SJSA1 (cell line): ENCODE data around the gene CEP131. TPM values are rescaled to one million over a fixed set of nuclear protein-coding genes. Genes with fewer than 3 reads are reported as not detected.

Source experiments
- DNase-seq, 2 experiments: peaks; one replicate each; pipeline ENCODE4 v3.0.0-alpha.2; 2015 to 2020; ENCODE audit warnings: low spot score in 2 of 2, low read depth in 1 of 2
- H3K27ac ChIP-seq: fragments of 250-450 bp; sonication (Bioruptor Pico); 2 replicates; pipeline ENCODE4 v1.5.1; 2020; ENCODE audit warnings: mild to moderate bottlenecking, moderate library complexity
- H3K27me3 ChIP-seq: fragments of 250-450 bp; sonication (Bioruptor Pico); replicated peaks from 2 replicates; pipeline ENCODE4 v1.5.1; 2020; ENCODE audit warnings: mild to moderate bottlenecking, moderate library complexity
- H3K36me3 ChIP-seq: fragments of 250-450 bp; sonication (Bioruptor Pico); 2 replicates; pipeline ENCODE4 v1.5.1; 2020; ENCODE audit warnings: mild to moderate bottlenecking
- H3K4me1 ChIP-seq: fragments of 250-450 bp; sonication (Bioruptor Pico); replicated peaks from 2 replicates; pipeline ENCODE4 v1.6.1; 2021; ENCODE audit warnings: mild to moderate bottlenecking
- H3K4me3 ChIP-seq: fragments of 250-450 bp; sonication (Bioruptor Pico); 2 replicates; pipeline ENCODE4 v1.5.1; 2020; ENCODE audit warnings: mild to moderate bottlenecking
- H3K9me3 ChIP-seq: fragments of 250-450 bp; sonication (Bioruptor Pico); replicated peaks from 2 replicates; pipeline ENCODE4 v1.5.1; 2020; ENCODE audit warnings: mild to moderate bottlenecking
- total RNA-seq: library from RNA; depleted of rRNA; stranded (reverse); fragments of >200 nt; shearing (Covaris generic); gene quantifications from 2 replicates; pipeline ENCODE4 v1.2.3, GENCODE V29; 2014

Gene CEP131
- total RNA-seq, 1 experiment from 2014 or later, result 31.7 TPM

GRCh38 chr17:81217491-81217890 is 5.3 kb downstream of the CEP131 start:
- Histone ChIP-seq H3K4me1 (peaks cover 13% of the 10 kb centered on the region), H3K4me3 (no peak overlapping the region), H3K36me3 (peaks cover 18% of the 10 kb centered on the region; the same call in 1 of the 2 replicates), H3K27ac (no peak overlapping the region), H3K27me3 (no peaks in the 10 kb centered on the region), H3K9me3 (no peaks in the 10 kb centered on the region)
- no peak for DNase-seq

DNA sequence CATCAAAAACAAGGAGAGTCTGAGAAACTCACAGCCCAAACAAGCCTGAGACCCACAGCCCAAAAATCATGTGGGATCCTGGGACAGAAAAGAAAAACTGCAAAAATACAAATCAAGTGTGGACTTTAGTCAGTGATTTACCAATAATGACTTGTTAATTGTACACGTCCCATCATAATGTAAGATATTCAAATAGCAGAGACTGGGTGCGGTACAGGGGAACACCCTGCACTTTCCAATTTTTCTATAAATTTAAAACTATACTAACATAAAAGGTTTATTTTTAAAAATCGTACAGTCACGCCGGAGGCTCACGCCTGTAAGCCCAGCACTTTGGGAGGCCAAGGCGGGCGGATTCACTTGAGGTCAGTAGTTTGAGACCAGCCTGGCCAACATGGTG is 8.8 kb downstream of the CEP131 start:
- no peak overlapping the region for H3K27ac ChIP-seq
- H3K36me3 ChIP-seq, result peaks cover 8% of the 10 kb centered on the region; the same call in 1 of the 2 replicates
- no peaks in the 10 kb centered on the region for H3K27me3 ChIP-seq
- no peak overlapping the region for H3K4me3 ChIP-seq
- no peaks in the 10 kb centered on the region for H3K9me3 ChIP-seq
- no peaks in the 10 kb centered on the region for H3K4me1 ChIP-seq
- DNase-seq, result no peak

DNA sequence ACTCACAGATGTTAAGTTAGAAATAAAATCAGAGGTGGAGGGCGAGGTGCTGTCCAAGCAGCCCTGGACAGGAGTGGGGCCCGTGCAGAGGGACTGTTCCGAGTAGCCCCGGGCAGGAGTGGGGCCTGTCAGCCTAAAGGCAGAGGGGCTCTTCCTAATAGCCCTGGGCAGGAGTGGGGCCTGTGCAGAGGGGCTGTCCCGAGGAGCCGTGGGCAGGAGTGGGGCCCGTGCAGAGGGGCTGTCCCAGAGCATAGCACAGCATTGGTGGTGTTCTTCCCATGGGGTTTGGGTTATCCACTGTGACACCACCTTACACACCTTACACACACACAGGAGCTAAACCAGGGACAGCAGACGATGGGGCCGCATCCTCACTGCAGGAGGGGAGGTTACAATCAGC is 10.4 kb downstream of the CEP131 start:
- Histone ChIP-seq H3K4me3 (no peak overlapping the region), H3K27me3 (no peaks in the 10 kb centered on the region), H3K4me1 (no peaks in the 10 kb centered on the region), H3K9me3 (no peaks in the 10 kb centered on the region), H3K36me3 (peaks cover 3% of the 10 kb centered on the region; the same call in 1 of the 2 replicates), H3K27ac (no peak overlapping the region)
- no peak for DNase-seq

DNA sequence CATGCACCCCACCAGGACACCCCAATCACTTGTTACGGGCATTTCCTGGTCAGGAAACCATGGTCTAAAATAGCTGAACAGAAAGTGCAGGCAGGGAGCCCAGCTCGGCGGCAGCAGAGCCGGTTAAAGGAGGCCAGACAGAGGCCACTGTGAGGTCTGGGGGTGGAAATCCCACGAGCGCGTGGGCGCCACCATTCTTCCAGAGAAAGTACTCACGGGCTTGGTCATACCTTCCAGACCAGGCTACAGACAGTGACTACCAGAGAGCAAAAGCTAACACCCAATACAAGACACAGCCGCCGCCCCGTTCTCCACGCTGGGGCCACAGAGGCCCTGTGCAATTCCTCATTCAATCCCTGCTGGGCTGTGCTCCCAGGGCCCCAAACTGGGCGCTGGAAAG is 11.9 kb downstream of the CEP131 start:
- Histone ChIP-seq H3K4me1 (no peaks in the 10 kb centered on the region), H3K27me3 (no peaks in the 10 kb centered on the region), H3K27ac (no peak overlapping the region), H3K4me3 (no peak overlapping the region), H3K36me3 (peaks cover 7% of the 10 kb centered on the region), H3K9me3 (no peaks in the 10 kb centered on the region)
- DNase-seq, result no peak

DNA sequence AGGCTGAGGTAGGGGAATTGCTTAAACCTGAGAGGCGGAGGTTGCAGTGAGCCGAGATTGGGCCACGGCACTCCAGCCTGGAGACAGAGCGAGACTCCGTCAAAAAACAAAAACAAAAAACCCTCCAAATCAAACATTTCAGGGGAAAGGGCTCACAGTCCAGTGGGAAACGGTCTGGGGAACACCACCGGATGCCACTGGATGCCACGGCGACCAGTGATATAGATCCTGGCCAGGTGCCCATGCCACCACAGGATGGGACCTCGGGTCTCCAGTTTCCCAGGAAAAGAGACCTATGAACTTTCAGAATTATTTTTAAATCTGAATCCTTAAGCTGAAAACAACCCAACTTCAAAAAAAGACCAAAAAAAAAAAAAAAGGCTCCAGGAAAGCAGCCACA is 12.3 kb downstream of the CEP131 start:
- DNase-seq, result no peak
- H3K27ac ChIP-seq, result no peak overlapping the region
- H3K4me1 ChIP-seq, result no peaks in the 10 kb centered on the region
- no peak overlapping the region for H3K4me3 ChIP-seq
- no peaks in the 10 kb centered on the region for H3K9me3 ChIP-seq
- peaks cover 7% of the 10 kb centered on the region for H3K36me3 ChIP-seq
- no peaks in the 10 kb centered on the region for H3K27me3 ChIP-seq

DNA sequence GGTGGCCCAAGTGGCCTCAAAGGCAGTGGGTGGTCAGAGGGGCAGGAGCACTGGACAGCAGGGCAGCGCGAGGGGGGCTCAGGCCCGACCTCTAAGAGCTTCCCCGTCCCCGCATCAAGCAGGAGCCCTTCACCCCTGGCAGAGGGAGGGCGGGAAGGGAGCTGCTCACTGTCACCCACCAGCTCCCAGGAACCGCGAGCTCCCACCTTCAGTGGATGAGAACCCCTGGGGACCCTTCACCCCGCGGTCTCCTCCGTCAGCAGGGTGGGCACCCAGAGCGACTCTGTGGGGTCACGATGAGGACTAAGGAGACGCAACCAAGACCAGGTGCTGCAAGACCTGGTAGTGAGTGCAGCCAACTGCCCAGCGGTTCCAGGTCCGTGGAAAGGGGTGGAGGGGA is 13.6 kb downstream of the CEP131 start:
- H3K4me1 ChIP-seq, result no peaks in the 10 kb centered on the region
- no peak overlapping the region for H3K4me3 ChIP-seq
- H3K36me3 ChIP-seq, result peaks cover 16% of the 10 kb centered on the region
- no peaks in the 10 kb centered on the region; the same call in 1 of the 2 replicates for H3K9me3 ChIP-seq
- DNase-seq, result no peak
- no peaks in the 10 kb centered on the region for H3K27me3 ChIP-seq
- H3K27ac ChIP-seq, result no peak overlapping the region

GRCh38 chr17:81208651-81209050 is 14.1 kb downstream of the CEP131 start:
- DNase-seq, result no peak
- Histone ChIP-seq H3K36me3 (peaks cover 19% of the 10 kb centered on the region), H3K4me3 (no peak overlapping the region), H3K4me1 (no peaks in the 10 kb centered on the region), H3K27me3 (no peaks in the 10 kb centered on the region), H3K9me3 (no peaks in the 10 kb centered on the region; the same call in 1 of the 2 replicates), H3K27ac (no peak overlapping the region)

- H3K27ac ChIP-seq, result no peak overlapping the region
- H3K4me3 ChIP-seq, result no peak overlapping the region
- H3K36me3 ChIP-seq, result peaks cover 24% of the 10 kb centered on the region
- H3K9me3 ChIP-seq, result no peaks in the 10 kb centered on the region; the same call in 1 of the 2 replicates
- DNase-seq, result no peak
- no peaks in the 10 kb centered on the region for H3K4me1 ChIP-seq
- no peaks in the 10 kb centered on the region for H3K27me3 ChIP-seq
Observed at GRCh38 chr17:81207610-81208581, 14.9 kb downstream of the CEP131 start.

GRCh38 chr17:81206657-81207056 is 16.1 kb downstream of the CEP131 start:
- Histone ChIP-seq H3K4me1 (no peaks in the 10 kb centered on the region), H3K4me3 (no peak overlapping the region), H3K9me3 (no peaks in the 10 kb centered on the region; the same call in 1 of the 2 replicates), H3K27ac (no peak overlapping the region), H3K36me3 (peaks cover 24% of the 10 kb centered on the region), H3K27me3 (no peaks in the 10 kb centered on the region)
- no peak for DNase-seq

- H3K27me3 ChIP-seq, result no peaks in the 10 kb centered on the region
- DNase-seq, result no peak
- no peaks in the 10 kb centered on the region; the same call in 1 of the 2 replicates for H3K9me3 ChIP-seq
- no peak overlapping the region for H3K4me3 ChIP-seq
- no peaks in the 10 kb centered on the region for H3K4me1 ChIP-seq
- H3K27ac ChIP-seq, result no peak overlapping the region
- H3K36me3 ChIP-seq, result peaks cover 29% of the 10 kb centered on the region
Observed at GRCh38 chr17:81206166-81206565, 16.6 kb downstream of the CEP131 start.

- Histone ChIP-seq H3K27ac (no peak overlapping the region), H3K4me3 (no peak overlapping the region), H3K9me3 (no peaks in the 10 kb centered on the region; the same call in 1 of the 2 replicates)
Observed at GRCh38 chr17:81204578-81204977, 18.2 kb downstream of the CEP131 start.

GRCh38 chr17:81203136-81203535 is 19.6 kb downstream of the CEP131 start:
- no peak for DNase-seq
- H3K27ac ChIP-seq, result no peak overlapping the region
- H3K4me1 ChIP-seq, result peaks cover 4% of the 10 kb centered on the region
- H3K9me3 ChIP-seq, result no peaks in the 10 kb centered on the region; the same call in 1 of the 2 replicates
- H3K4me3 ChIP-seq, result no peak overlapping the region
- no peaks in the 10 kb centered on the region for H3K27me3 ChIP-seq
- H3K36me3 ChIP-seq, result peaks cover 53% of the 10 kb centered on the region

More at GRCh38 chr17:81204578-81204977, 18.2 kb downstream of the CEP131 start:
- Histone ChIP-seq H3K36me3 (peaks cover 40% of the 10 kb centered on the region), H3K4me1 (peaks cover 4% of the 10 kb centered on the region), H3K27me3 (no peaks in the 10 kb centered on the region)
- no peak for DNase-seq

DNA sequence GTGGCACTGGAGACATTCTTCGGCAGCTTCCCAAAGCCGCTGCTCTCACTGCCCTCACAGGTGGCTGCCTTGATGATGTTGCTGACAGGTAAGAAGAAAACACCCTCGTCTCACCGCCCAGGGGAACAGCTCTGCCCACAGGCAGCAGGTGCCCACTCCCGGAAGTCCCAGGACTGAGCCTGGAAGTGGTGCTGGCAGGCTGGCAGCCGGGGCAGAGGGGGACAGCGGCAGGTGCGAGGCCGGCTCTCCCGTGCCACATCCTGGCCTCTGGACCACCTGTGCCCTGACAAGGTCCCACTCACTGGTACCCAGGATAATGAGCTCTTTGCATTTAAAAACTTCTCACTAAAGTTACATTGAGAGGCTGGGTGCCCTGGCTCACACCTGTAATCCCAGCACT is 20.4 kb downstream of the CEP131 start:
- Histone ChIP-seq H3K9me3 (no peaks in the 10 kb centered on the region; the same call in 1 of the 2 replicates), H3K27ac (no peak overlapping the region), H3K27me3 (no peaks in the 10 kb centered on the region), H3K4me3 (no peak overlapping the region), H3K36me3 (peaks cover 58% of the 10 kb centered on the region), H3K4me1 (peaks cover 4% of the 10 kb centered on the region)
- no peak for DNase-seq
